Astrocyte of the spinal cord (primary cell): ENCODE data around the gene DYSF.

ENCODE experiments used
- DNase-seq: peaks from one replicate; pipeline ENCODE4 v3.0.0; 2011; ENCODE audit warnings: low read depth, low spot score
- H3K4me3 ChIP-seq: 2 replicates; pipeline ENCODE4 v1.5.1; 2011; ENCODE audit warnings: low read depth, mild to moderate bottlenecking, low read length, moderate library complexity
- CTCF ChIP-seq: IDR thresholded peaks from 2 replicates; pipeline ENCODE4 v1.5.1; 2012; ENCODE audit warnings: low read depth, mild to moderate bottlenecking, low read length, inconsistent platforms
- in situ Hi-C: cut with HindIII; loops from 2 replicates; pipeline ENCODE4 v1.10.0; 2017; ENCODE audit warnings: low sequenced_read_pairs

Gene DYSF

GRCh38 chr2:71505770-71506140 lies 52.4 kb downstream of the DYSF start:
- no peak overlapping the region for H3K4me3 ChIP-seq
- DNase-seq, result no peak
- no peak for TF ChIP-seq CTCF
- in situ Hi-C loops, result no loop called here

- in situ Hi-C loops, result no loop called here
- DNase-seq, result no peak
- H3K4me3 ChIP-seq, result no peak overlapping the region
- no peak for TF ChIP-seq CTCF
These were observed 53.1 kb downstream of the DYSF start for GRCh38 chr2:71506222-71507153.

- TF ChIP-seq CTCF, result no peak
- DNase-seq, result no peak
- no peak overlapping the region for H3K4me3 ChIP-seq
- in situ Hi-C loops, result no loop called here
These were observed 54.1 kb downstream of the DYSF start for GRCh38 chr2:71507476-71507875.

GRCh38 chr2:71510196-71510807 lies 56.9 kb downstream of the DYSF start:
- no peak overlapping the region for H3K4me3 ChIP-seq
- in situ Hi-C loops, result no loop called here
- TF ChIP-seq CTCF, result peak; percentile 94
- DNase-seq, result peak; percentile 53

- no peak for DNase-seq
- no peak overlapping the region for H3K4me3 ChIP-seq
- no peak for TF ChIP-seq CTCF
- in situ Hi-C loops, result no loop called here
These were observed 57.6 kb downstream of the DYSF start for GRCh38 chr2:71510938-71511337.

- TF ChIP-seq CTCF, result no peak
- H3K4me3 ChIP-seq, result no peak overlapping the region
- in situ Hi-C loops, result no loop called here
- DNase-seq, result no peak
These were observed 58.4 kb downstream of the DYSF start for GRCh38 chr2:71511776-71512175.
